MM.1S (cell line): Measurements from ENCODE around the gene RPSA.

ENCODE experiments used
- EZH2 ChIP-seq: fragments of 300-600 bp; sonication (generic); optimal IDR thresholded peaks from 2 replicates; pipeline ENCODE3; 2017; ENCODE audit warnings: low read depth, mild to moderate bottlenecking, antibody characterized with exemption, low read length, mixed read lengths
- TF ChIP-seq, protein P1 (sequence below): fragments of 300-600 bp; sonication (generic); IDR thresholded peaks from 2 replicates; pipeline ENCODE4 v1.5.1; 2016; ENCODE audit warnings: antibody characterized with exemption, low read length, mixed read lengths

DNA sequence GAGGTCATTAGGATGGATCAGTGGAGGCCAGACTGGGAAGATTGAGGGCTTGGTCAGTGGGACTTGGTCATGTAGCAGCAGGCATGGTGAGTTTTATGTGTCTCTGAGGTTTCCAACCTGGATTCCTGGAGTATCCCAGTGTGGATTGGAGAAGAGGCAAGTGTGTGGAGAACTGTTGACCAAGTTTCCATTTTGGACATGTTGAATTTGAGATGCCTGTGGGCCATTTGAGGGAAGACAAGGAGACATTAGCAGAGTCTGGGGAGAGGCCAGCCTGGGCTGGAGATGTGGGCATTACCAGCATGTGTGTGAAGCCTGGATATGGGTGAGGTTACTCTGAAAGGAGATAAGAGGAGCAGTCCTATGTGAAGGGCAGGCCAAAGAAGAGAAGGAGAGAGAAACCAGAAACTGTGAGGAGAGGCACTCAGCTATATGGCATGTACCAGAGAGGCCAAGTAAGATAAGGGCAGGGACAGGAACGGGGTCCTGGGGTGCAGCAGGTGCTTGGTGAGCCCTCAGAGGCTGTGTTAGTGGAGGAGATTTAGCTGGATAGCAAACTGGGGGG is 19.0 kb upstream of the RPSA start:
- TF ChIP-seq EZH2, result no peak
- TF ChIP-seq, protein P1, sequence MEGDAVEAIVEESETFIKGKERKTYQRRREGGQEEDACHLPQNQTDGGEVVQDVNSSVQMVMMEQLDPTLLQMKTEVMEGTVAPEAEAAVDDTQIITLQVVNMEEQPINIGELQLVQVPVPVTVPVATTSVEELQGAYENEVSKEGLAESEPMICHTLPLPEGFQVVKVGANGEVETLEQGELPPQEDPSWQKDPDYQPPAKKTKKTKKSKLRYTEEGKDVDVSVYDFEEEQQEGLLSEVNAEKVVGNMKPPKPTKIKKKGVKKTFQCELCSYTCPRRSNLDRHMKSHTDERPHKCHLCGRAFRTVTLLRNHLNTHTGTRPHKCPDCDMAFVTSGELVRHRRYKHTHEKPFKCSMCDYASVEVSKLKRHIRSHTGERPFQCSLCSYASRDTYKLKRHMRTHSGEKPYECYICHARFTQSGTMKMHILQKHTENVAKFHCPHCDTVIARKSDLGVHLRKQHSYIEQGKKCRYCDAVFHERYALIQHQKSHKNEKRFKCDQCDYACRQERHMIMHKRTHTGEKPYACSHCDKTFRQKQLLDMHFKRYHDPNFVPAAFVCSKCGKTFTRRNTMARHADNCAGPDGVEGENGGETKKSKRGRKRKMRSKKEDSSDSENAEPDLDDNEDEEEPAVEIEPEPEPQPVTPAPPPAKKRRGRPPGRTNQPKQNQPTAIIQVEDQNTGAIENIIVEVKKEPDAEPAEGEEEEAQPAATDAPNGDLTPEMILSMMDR, result no peak
